ENCODE data around the gene NPTX1.

DNA sequence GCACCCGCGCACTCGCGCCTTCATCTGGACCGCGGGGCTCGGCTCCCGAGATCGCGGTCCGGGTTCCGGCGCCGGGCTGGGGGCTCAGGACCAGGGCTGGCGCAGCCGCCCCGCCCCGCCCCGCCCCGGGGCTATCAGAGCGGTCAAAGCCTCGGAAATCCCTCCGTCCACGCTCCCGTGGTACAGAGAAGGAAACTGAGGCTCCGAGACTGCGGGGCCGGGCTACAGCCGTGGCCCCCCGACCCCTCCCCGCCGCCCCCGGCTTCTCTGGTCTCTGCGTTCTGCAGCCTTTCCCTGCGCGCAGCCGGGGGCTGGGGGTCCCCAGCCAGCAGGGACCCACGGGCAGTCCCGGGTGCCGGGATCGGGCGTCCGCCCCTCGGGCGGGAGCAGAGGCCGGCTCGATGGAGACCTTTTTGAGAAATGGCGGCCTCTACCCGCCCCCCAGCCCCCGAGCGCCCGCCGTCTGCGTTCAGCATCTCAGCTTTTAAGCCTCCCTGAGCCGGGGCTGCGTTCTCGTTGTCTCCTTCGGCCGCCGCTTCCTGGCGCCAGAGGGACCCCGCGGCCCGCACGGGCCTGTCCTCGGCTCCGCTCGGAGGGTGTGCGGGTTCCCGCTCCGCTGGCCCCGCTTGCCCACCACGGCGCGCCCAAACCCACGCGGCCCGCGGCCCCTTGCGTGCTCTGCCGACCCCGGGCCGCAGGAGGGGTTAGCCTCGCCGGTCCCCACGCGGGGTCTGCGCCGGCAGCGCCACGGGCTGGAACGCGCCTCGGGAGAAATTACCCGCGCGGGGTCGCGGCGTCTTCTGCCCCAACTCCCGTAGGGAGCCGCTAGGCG, 1.5 kb upstream of the NPTX1 start:
- TF ChIP-seq, protein P1, sequence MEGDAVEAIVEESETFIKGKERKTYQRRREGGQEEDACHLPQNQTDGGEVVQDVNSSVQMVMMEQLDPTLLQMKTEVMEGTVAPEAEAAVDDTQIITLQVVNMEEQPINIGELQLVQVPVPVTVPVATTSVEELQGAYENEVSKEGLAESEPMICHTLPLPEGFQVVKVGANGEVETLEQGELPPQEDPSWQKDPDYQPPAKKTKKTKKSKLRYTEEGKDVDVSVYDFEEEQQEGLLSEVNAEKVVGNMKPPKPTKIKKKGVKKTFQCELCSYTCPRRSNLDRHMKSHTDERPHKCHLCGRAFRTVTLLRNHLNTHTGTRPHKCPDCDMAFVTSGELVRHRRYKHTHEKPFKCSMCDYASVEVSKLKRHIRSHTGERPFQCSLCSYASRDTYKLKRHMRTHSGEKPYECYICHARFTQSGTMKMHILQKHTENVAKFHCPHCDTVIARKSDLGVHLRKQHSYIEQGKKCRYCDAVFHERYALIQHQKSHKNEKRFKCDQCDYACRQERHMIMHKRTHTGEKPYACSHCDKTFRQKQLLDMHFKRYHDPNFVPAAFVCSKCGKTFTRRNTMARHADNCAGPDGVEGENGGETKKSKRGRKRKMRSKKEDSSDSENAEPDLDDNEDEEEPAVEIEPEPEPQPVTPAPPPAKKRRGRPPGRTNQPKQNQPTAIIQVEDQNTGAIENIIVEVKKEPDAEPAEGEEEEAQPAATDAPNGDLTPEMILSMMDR (IDR thresholded peaks at IDR 0.05): peak in 2 of 6 experiments; percentile 20 to 30
- no peak for TF ChIP-seq POLR2A (IDR thresholded peaks at IDR 0.05)

Measured in thyroid gland (tissue), 4 donors.